ENCODE results near the gene KIF1B.

DNA sequence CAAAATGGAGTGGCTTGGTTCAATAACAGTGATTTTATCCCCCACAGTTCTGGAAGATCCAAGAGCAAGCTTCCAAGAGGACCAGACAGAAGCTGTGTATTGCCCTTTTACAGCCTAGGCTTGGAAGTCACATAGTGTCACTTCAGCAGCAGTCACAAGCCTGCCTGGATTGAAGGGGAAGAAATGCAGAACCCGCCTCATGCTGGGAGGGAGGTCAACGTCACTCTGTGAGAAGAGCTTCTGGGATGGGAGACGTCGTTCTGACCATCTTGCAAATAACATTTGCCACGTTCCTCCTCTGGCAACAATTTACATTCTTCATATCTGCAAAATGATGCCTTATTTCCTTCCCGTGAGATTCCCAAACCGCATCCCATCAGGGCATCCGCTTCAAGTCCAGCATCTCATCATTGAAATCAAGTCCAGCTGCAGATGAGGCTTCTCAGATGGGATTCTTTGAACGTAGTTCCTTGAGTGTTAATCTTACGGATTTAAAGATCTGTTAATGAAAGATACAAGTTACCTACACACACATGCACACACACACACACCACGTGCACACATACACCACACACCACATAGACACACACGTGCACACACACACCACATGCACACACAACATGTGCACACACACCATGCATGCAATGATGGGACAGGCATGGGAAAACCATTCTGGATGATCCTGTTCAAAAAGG lies 23.9 kb upstream of the KIF1B start:
- TF ChIP-seq EZH2 (IDR thresholded peaks at IDR 0.05): no peak
- TF ChIP-seq POLR2AphosphoS5 (IDR thresholded peaks at IDR 0.05; ENCODE audit: borderline replicate concordance, low read depth, low read length): no peak
